Thyroid gland (tissue), 4 donors: ENCODE results near the gene CPE. TPM values are rescaled to one million over a fixed set of nuclear protein-coding genes. Genes with fewer than 3 reads are reported as not detected.

Experiments used
- DNase-seq, 2 donors: peaks; one replicate each; pipeline ENCODE4 v3.0.0-alpha.2; 2019
- H3K27ac ChIP-seq, 3 donors: fragments of 200-600 bp; sonication (generic); 1 replicate in 2 of 3; 2 replicates in 1 of 3; pipeline ENCODE4 v1.5.1; 2016 to 2019; ENCODE audit warnings: mild to moderate bottlenecking in 1 of 3, moderate library complexity in 1 of 3
- H3K27me3 ChIP-seq: fragments of 200-600 bp; sonication (generic); one replicate; pipeline ENCODE4 v1.5.1; 2019
- H3K36me3 ChIP-seq, 2 donors: fragments of 200-600 bp; sonication (generic); one replicate each; pipeline ENCODE4 v1.5.1; 2016 to 2019
- H3K4me1 ChIP-seq, 2 donors: fragments of 200-600 bp; sonication (generic); one replicate each; pipeline ENCODE4 v1.5.1; 2017 to 2019
- H3K4me3 ChIP-seq, 3 donors: fragments of 200-600 bp; sonication (generic); replicated peaks in 1 of 3; 1 replicate in 2 of 3; 2 replicates in 1 of 3; pipeline ENCODE4 v1.5.1; 2016; ENCODE audit warnings: mild to moderate bottlenecking in 1 of 3
- H3K9me3 ChIP-seq: fragments of 200-600 bp; sonication (generic); one replicate; pipeline ENCODE4 v1.5.1; 2017
- CTCF ChIP-seq, 6 experiments: fragments of 200-600 bp in 3 of 6; fragments of 450-650 bp in 3 of 6; sonication (generic) in 3 of 6; IDR thresholded peaks; one replicate each; pipeline ENCODE4 v1.5.1; 2016 to 2019; ENCODE audit warnings: antibody characterized with exemption in 6 of 6, mild to moderate bottlenecking in 2 of 6, inconsistent platforms in 1 of 6, moderate library complexity in 1 of 6
- POLR2A ChIP-seq, 2 donors: fragments of 450-650 bp; IDR thresholded peaks; one replicate each; pipeline ENCODE4 v1.6.1; 2017; ENCODE audit warnings: antibody characterized with exemption in 2 of 2, mild to moderate bottlenecking in 2 of 2, moderate library complexity in 1 of 2
- WGBS, 2 donors: methylation state at CpG; one replicate each; pipeline ENCODE4 v1.1.5; 2017; 5-methylcytosine and 5-hydroxymethylcytosine counted together
- intact Hi-C: fragments of 100-400 bp; cut with DNase I; formaldehyde crosslinking; loops from one replicate; pipeline ENCODE4 v1.15.1; 2023
- total RNA-seq, 4 donors: library from RNA; depleted of rRNA; stranded (reverse); fragments of >200 nt; gene quantifications; one replicate each; pipeline ENCODE4 v1.2.3, GENCODE V29; 2016

Gene CPE
- total RNA-seq, 4 donors from 2014 or later = 159 to 334 (median 309) TPM

- Histone ChIP-seq H3K4me1 (no peaks in the 10 kb centered on the region), H3K36me3 (no peaks in the 10 kb centered on the region), H3K4me3 (no peak overlapping the region), H3K27me3 (no peaks in the 10 kb centered on the region), H3K9me3 (no peaks in the 10 kb centered on the region), H3K27ac (no peak overlapping the region)
- 62 to 65% methylated on average over 4 of the region's 4 CpGs for WGBS, 2 donors
- DNase-seq = no peak
- TF ChIP-seq POLR2A (IDR thresholded peaks at IDR 0.05) (no peak), CTCF (IDR thresholded peaks at IDR 0.05) (no peak)
- intact Hi-C loops = no loop called here
These were observed 11.8 kb upstream of the CPE start for GRCh38 chr4:165367040-165367439.

- intact Hi-C loops = no loop called here
- Histone ChIP-seq H3K9me3 (no peaks in the 10 kb centered on the region), H3K36me3 (no peaks in the 10 kb centered on the region), H3K27me3 (no peaks in the 10 kb centered on the region), H3K4me3 (no peak overlapping the region), H3K4me1 (no peaks in the 10 kb centered on the region), H3K27ac (no peak overlapping the region)
- WGBS, 2 donors = 88 to 90% methylated on average over 1 of the region's 1 CpG
- TF ChIP-seq CTCF (IDR thresholded peaks at IDR 0.05) (no peak), POLR2A (IDR thresholded peaks at IDR 0.05) (no peak)
- no peak for DNase-seq
These were observed 10.7 kb upstream of the CPE start for GRCh38 chr4:165368114-165368513.

GRCh38 chr4:165368567-165368966, 10.2 kb upstream of the CPE start:
- TF ChIP-seq CTCF (IDR thresholded peaks at IDR 0.05) (no peak), POLR2A (IDR thresholded peaks at IDR 0.05) (no peak)
- no peak for DNase-seq
- Histone ChIP-seq H3K9me3 (no peaks in the 10 kb centered on the region), H3K27me3 (no peaks in the 10 kb centered on the region), H3K4me3 (no peak overlapping the region), H3K36me3 (no peaks in the 10 kb centered on the region), H3K4me1 (no peaks in the 10 kb centered on the region), H3K27ac (no peak overlapping the region)
- intact Hi-C loops = no loop called here
- WGBS, 2 donors = 85 to 91% methylated on average over 1 of the region's 1 CpG

- intact Hi-C loops = no loop called here
- H3K27me3 ChIP-seq = no peaks in the 10 kb centered on the region
- no peak for DNase-seq
- 73 to 86% methylated on average over 5 of the region's 5 CpGs for WGBS, 2 donors
- no peak overlapping the region for H3K4me3 ChIP-seq
- H3K27ac ChIP-seq = no peak overlapping the region
- no peaks in the 10 kb centered on the region for H3K4me1 ChIP-seq
- no peaks in the 10 kb centered on the region for H3K36me3 ChIP-seq
- H3K9me3 ChIP-seq = no peaks in the 10 kb centered on the region
- no peak for TF ChIP-seq POLR2A (IDR thresholded peaks at IDR 0.05)
These were observed 9.3 kb upstream of the CPE start for GRCh38 chr4:165369522-165369921.

GRCh38 chr4:165370530-165370929, 8.3 kb upstream of the CPE start:
- no peak for DNase-seq
- no peaks in the 10 kb centered on the region for H3K36me3 ChIP-seq
- H3K27ac ChIP-seq = no peak overlapping the region
- TF ChIP-seq POLR2A (IDR thresholded peaks at IDR 0.05) (no peak), CTCF (IDR thresholded peaks at IDR 0.05) (no peak)
- WGBS, 2 donors = 93 to 98% methylated on average over 1 of the region's 1 CpG
- no peaks in the 10 kb centered on the region for H3K4me1 ChIP-seq
- intact Hi-C loops = no loop called here
- H3K9me3 ChIP-seq = no peaks in the 10 kb centered on the region
- no peaks in the 10 kb centered on the region for H3K27me3 ChIP-seq
- no peak overlapping the region for H3K4me3 ChIP-seq

- TF ChIP-seq POLR2A (IDR thresholded peaks at IDR 0.05) = no peak
- no peak for TF ChIP-seq CTCF (IDR thresholded peaks at IDR 0.05)
- H3K9me3 ChIP-seq = no peaks in the 10 kb centered on the region
- no peak overlapping the region for H3K27ac ChIP-seq
- intact Hi-C loops = no loop called here
- no peaks in the 10 kb centered on the region for H3K27me3 ChIP-seq
- H3K36me3 ChIP-seq = no peaks in the 10 kb centered on the region
- 85 to 88% methylated on average over 2 of the region's 2 CpGs for WGBS, 2 donors
- H3K4me1 ChIP-seq = no peaks in the 10 kb centered on the region
- no peak overlapping the region for H3K4me3 ChIP-seq
- no peak for DNase-seq
These were observed 3.3 kb upstream of the CPE start for GRCh38 chr4:165375465-165375864.
